Measurements from ENCODE around the gene LIPA. TPM values are rescaled to one million over a fixed set of nuclear protein-coding genes. Genes with fewer than 3 reads are reported as not detected.

The LIPA gene
- total RNA-seq (100 to 1,000 TPM; 216 to 828 (median 424) TPM), polyA plus RNA-seq (10 to 100 TPM; 28.6 to 75.0 (median 58.6) TPM)
- long read RNA-seq, donor 1, transcript LIPA-202 (10 exons, 2,782 nt), result major isoform, 189 of 672 reads
- long read RNA-seq, donor 1, partial matches to known transcripts, result 338 of 672 reads
- long read RNA-seq, donor 1, other reads (novel, unspliced or antisense), result 144 of 672 reads
- long read RNA-seq, donor 2, transcript LIPA-202 (10 exons, 2,782 nt), result major isoform, 105 of 329 reads
- long read RNA-seq, donor 2, partial matches to known transcripts, result 158 of 329 reads
- long read RNA-seq, donor 2, other reads (novel, unspliced or antisense), result 65 of 329 reads

- H3K9me3 ChIP-seq, result peaks cover 0 to 19% (median 14%) of the 10 kb centered on the region in 8 donors
- no peaks in the 10 kb centered on the region for H3K36me3 ChIP-seq
- H3K27ac ChIP-seq, result peak within 1 kb of the TSS; percentile 74 to 93 (median 87)
- no peaks in the 10 kb centered on the region for H3K27me3 ChIP-seq (replicated peaks in 1 of 7)
- peak within 1 kb of the TSS; percentile 71 to 98 (median 88) for H3K4me3 ChIP-seq
- peak in 2 of 3 donors; percentile 55 to 91 for TF ChIP-seq POLR2A (IDR thresholded peaks at IDR 0.05)
- TF ChIP-seq, protein P1, sequence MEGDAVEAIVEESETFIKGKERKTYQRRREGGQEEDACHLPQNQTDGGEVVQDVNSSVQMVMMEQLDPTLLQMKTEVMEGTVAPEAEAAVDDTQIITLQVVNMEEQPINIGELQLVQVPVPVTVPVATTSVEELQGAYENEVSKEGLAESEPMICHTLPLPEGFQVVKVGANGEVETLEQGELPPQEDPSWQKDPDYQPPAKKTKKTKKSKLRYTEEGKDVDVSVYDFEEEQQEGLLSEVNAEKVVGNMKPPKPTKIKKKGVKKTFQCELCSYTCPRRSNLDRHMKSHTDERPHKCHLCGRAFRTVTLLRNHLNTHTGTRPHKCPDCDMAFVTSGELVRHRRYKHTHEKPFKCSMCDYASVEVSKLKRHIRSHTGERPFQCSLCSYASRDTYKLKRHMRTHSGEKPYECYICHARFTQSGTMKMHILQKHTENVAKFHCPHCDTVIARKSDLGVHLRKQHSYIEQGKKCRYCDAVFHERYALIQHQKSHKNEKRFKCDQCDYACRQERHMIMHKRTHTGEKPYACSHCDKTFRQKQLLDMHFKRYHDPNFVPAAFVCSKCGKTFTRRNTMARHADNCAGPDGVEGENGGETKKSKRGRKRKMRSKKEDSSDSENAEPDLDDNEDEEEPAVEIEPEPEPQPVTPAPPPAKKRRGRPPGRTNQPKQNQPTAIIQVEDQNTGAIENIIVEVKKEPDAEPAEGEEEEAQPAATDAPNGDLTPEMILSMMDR (IDR thresholded peaks at IDR 0.05 in 8 of 11, conservative IDR thresholded peaks at IDR 0.05 in 3 of 11), result peak in 5 of 11 experiments; percentile 5 to 34 (median 20)
- TF ChIP-seq POLR2AphosphoS5 (IDR thresholded peaks at IDR 0.05), result peak; percentile 97 to 98 (median 97)
- WGBS, 5 donors, result 0 to 1% (median 1%) methylated on average over 19 to 53 of the region's 53 CpGs
- intact Hi-C loops (cut with DNase I; ENCODE audit: low total_unique reads), result loop anchor here (10.0 kb wide), 1 partner anchor 143 kb away; the partner anchor contains the start of gene IFIT1
- peak; percentile 99 for DNase-seq
- peaks cover 5 to 44% (median 30%) of the 10 kb centered on the region in 6 donors for H3K4me1 ChIP-seq
These were observed at the start of gene LIPA for GRCh38 chr10:89251409-89252224. TSS of gene LIPA (minus strand) at chr10:89251775. CDS start at chr10:89247648, 4,127 bp downstream.

GRCh38 chr10:89301232-89301631, 49.7 kb upstream of the LIPA start:
- intact Hi-C loops (cut with DNase I; ENCODE audit: low total_unique reads), result no loop called here
- Histone ChIP-seq H3K4me1 (peaks cover 16 to 66% (median 43%) of the 10 kb centered on the region in 6 donors), H3K27me3 (replicated peaks in 1 of 7) (no peaks in the 10 kb centered on the region), H3K4me3 (peak overlapping the region in 7 of 8 donors; percentile 45 to 83 (median 51)), H3K9me3 (peaks cover 0 to 14% (median 7%) of the 10 kb centered on the region in 8 donors), H3K36me3 (peaks cover 0 to 9% (median 6%) of the 10 kb centered on the region in 6 donors), H3K27ac (peak overlapping the region; percentile 85 to 96 (median 94))
- no peak for DNase-seq
- TF ChIP-seq, protein P1 (IDR thresholded peaks at IDR 0.05 in 8 of 11, conservative IDR thresholded peaks at IDR 0.05 in 3 of 11), result no peak
- no peak for TF ChIP-seq POLR2A (IDR thresholded peaks at IDR 0.05)
- TF ChIP-seq POLR2AphosphoS5 (IDR thresholded peaks at IDR 0.05), result no peak
- WGBS, 5 donors, result 3 to 8% (median 7%) methylated on average over 2 of the region's 2 CpGs

DNA sequence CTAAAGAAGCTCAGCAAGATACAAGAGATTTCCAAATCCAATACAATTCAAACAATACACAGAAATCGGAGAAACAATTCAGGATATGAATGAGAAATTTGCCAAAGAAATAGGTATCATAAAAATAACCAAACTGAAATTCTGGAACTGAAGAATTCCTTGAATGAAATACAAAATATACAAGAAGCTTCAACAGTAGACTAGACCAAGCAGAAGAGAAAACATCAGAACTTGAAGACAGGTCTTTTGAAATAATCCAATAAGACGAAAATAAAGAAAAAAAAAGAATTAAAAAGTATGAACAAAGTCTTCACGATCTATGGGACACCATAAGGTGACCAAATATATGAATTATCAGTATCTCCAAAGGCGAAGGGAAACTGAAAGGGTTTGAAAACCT, 47.5 kb upstream of the LIPA start:
- no peak for DNase-seq
- intact Hi-C loops (cut with DNase I; ENCODE audit: low total_unique reads), result no loop called here
- Histone ChIP-seq H3K27me3 (replicated peaks in 1 of 7) (no peaks in the 10 kb centered on the region), H3K4me1 (peaks cover 20 to 69% (median 50%) of the 10 kb centered on the region in 6 donors), H3K27ac (no peak overlapping the region), H3K9me3 (peaks cover 0 to 14% (median 7%) of the 10 kb centered on the region in 8 donors), H3K36me3 (no peaks in the 10 kb centered on the region), H3K4me3 (no peak overlapping the region)
- TF ChIP-seq POLR2A (IDR thresholded peaks at IDR 0.05) (no peak), POLR2AphosphoS5 (IDR thresholded peaks at IDR 0.05) (no peak)
- TF ChIP-seq, protein P1 (IDR thresholded peaks at IDR 0.05 in 8 of 11, conservative IDR thresholded peaks at IDR 0.05 in 3 of 11), result no peak
- 73 to 96% (median 85%) methylated on average over 4 of the region's 4 CpGs for WGBS, 5 donors
